Left kidney (tissue), 2 donors: Measurements from ENCODE around the gene ACOX3. TPM values are rescaled to one million over a fixed set of nuclear protein-coding genes. Genes with fewer than 3 reads are reported as not detected.

Source experiments
- DNase-seq: peaks from one replicate; pipeline ENCODE4 v3.0.0-alpha.2; 2013
- polyA plus RNA-seq: library from polyadenylated mRNA; unstranded; fragments of 120-200 nt; gene quantifications from one replicate; pipeline ENCODE4 v1.2.1, GENCODE V29; 2013; ENCODE audit not compliant: insufficient read length

Gene ACOX3
- polyA plus RNA-seq, 1 donor, result 17.1 TPM

DNA sequence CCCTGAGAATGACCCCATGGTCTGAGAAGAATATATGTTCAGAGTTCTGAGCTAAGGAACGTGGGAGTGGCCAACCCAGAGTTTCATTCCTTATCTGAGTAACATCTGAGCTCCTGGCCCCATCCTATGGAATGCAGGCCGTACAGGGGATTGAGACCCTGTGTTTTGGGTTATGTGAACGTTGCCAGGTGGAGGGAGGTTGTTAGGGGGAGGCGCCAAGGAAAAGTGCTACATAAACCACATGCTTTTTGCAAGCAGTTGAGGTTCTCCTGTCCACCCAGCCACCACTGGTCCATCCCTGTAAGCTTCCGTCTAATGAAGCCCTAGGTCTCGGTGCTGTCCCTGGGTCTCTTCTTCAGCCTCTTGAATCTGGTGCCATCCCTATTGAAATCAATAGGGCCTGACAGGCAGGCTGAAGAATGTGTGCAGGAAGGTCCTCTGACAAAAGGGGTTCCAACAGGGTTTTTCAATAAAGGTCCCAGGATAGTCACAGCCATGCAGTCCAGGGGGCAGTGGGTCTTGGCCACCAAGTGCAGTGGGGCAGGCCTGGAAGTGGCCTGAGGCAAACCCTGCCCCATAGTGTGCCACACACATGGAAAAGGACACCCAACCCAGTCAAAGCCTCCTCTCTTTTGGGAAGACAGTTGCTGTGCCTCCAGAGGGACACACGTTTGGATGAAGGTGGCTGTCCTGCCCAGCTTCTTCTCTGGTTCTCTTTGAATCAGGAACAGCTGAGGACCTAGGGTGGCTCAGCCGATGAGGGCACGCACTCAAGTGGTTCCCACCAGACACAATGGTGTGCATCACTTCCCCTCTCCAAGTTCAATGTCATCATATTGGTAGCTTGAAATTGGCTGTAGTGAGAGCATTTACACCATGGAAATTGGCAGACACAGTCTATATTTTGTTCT lies 117.5 kb downstream of the ACOX3 start:
- DNase-seq, result no peak

DNA sequence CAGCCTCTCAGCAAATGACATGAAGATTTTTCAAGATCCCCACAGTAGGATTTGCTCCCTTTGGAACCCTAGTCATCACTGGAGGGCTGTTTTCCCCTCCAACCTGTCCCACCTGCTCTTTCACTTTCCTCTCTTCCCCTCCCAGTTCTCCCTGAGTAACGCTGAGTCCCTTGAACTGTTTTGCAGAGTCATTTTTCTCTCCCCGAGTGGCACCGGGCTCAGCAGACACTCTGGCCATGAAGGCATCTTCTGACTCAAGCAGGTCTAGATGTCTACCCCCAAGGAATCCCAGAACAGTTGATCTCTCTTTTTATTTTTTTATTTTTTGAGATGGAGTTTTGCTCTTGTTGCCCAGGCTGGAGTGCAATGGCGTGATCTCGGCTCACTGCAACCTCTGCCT lies 118.8 kb downstream of the ACOX3 start:
- DNase-seq, result no peak

DNA sequence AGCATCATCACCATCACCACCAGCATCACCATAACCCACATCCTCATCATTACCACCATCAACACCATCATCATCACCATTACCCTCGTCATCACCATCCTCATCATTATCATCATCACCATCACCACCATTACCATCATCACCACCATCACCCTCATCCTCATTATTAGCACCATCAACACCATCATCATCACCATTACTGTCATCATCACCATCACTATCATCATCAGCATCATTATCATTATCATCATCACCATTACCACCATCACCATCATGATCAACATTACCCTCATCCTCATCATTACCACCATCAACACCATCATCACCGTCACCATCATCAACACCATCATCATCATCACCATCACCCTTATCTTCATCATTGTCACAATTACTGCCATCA lies 119.3 kb downstream of the ACOX3 start:
- no peak for DNase-seq

DNA sequence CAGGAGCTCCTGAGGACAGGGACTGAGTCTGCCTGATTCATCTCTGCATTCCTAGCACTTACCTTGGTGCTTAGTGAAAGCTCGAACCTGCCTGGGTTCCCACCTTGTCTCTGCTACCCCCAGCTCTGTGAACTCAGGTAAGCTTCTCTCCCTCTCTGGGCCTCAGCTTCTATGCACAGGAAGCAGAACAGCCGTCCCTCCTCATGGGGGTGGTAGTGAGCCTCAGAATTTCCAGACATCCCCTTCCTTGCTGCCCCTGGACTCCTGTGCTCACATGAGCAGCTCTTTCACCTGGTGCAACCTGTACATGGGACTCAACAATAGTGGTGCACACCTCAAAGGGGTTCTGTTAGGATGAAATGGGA lies 120.2 kb downstream of the ACOX3 start:
- DNase-seq, result no peak

DNA sequence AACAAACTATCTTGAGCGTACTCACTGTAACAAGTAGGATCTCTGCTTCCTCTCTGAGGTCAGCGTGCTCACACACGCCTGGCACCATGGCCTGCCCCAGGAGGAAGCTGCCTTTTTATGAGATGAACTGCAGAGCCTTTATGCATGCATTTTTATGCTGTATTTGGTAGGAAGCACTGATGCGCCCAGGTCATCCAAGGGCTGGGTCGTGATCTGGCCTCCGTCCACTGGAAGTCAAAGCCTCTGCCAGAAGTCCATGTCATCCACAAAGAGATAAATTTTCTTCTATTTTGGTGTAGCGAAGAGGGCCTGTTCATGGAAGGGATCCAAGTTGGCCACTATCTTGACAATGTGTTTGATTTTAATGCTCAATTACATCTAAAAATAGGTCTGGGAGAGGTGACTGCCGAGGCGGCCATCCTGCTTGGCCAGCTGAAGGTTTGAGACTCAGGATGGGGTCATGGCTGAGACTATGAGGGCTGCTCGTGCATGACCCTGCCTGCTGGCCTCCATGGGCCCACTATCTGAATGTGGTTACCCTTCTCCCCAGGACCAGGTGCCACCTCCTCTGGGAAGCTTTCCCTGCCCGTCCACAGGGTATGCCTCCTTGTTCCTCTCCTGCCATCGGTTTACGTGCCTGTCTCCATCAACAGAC lies 120.7 kb downstream of the ACOX3 start:
- DNase-seq, result no peak

DNA sequence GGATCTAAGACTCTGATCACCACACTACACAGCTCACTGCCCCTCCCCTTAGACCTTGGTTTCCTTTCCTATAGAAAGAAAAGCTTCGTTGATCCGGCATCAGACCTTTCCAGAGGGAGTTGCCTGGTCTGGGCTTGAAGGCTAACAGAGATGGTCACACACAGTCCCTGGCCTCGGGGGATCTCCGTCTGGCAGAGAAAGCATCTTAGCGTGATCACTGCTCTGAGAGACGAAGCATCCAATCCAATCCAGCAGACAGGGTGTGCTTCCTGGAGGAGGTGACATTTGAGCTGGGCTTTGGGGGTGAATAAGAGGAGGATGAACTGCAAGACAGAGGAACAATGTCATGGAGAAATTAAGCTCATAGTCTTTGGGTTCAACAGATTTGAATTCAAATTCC lies 121.5 kb downstream of the ACOX3 start:
- no peak for DNase-seq

DNA sequence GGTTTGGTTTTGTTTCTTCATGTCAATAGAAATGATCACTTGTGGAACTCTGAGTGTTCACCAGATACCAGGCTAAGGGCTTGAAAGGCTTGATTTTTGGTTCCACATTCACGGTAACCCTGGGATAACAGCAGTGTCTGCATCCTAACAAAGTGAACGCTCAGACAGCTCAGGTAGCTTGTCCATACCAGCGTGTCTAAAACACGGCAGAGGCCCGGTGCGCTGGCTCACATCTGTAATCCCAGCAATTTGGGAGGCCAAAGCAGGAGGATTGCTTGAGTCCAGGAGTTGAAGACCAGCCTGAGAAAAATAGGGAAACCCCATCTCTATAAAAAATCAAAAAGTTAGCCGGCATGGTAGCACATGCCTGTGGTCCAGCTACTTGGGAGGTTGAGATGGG lies 122.0 kb downstream of the ACOX3 start:
- no peak for DNase-seq

DNA sequence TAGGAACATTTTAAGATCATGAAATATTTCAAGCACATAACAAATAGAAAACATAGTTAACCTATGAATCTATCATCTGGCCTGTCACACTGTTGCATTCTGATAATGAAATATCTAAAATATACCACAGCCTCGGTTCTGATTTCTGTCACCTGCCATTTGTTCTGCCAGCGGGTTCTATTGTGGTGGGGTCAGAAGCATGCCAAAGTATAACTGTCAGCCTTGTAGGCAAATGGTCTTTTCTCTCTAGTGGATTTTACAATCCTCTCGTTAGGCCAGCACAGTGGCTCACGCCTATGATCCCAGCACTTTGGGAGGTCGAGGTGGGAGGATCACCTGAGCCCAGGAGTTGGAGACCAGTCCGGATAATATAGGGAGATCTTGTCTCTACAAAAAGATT lies 123.0 kb downstream of the ACOX3 start:
- no peak for DNase-seq

DNA sequence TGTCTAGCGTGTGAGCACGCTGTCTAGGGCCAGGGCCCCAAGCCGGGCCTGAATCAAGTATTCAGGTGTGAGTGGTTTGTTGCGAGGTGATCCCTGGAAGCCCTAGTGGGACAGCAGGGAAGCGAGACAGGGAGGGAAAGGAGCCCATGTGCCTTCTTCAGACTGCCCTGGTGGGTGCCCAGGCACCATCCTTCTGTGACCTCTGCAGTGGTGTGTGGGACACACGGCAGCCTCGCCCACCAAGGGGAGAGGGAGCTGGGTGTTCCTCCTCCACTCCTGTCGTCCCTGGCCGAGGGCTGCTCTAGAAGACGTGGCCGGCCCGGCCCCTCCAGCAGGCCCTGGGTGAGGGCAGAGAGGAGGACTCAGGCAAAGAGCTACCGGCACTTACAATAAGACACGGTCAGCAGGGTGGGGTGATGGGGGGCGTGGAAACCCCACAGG lies 123.6 kb downstream of the ACOX3 start:
- DNase-seq, result no peak

Other genes with a start within 250 kb of the ACOX3 start
- 20.0 TPM for gene SH3TC1, start 241.4 kb downstream of the ACOX3 start, polyA plus RNA-seq
- gene HTRA3, start 171.0 kb downstream of the ACOX3 start, polyA plus RNA-seq, result 7.2 TPM
- gene TRMT44, start 54 bp upstream of the ACOX3 start, polyA plus RNA-seq, result 20.5 TPM
- 1.1 TPM for gene GPR78, start 139.7 kb upstream of the ACOX3 start, polyA plus RNA-seq
- gene CPZ, start 152.0 kb upstream of the ACOX3 start, polyA plus RNA-seq, result 18.9 TPM